ENCODE data around the gene TMEM236.

DNA sequence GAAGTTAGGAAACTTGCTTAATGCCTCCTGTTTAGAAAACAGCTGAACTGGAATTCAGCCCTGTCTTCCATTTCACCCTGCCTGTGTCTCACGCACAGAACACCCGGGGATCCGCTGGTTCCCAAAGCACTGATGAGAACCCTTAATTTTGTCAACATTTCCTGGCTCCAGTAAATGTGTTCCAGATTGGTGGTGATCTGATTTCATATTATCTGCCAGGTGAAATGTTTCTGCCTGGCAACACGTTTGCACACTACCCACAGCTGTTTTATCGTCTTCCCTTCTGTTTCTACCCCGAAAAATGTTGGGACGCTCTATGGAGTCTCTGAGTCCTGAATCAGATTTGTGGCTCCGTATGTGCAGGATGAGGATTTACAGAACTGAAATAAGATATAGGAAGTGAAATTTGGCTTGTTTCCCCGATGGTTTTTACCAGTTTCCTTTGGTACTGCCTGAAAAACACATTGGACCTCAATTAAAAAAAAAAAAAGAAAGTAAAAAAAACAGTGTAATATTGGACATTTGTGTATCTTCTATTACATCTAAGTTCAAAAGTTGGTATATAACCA is 86.2 kb downstream of the TMEM236 start:
- TF ChIP-seq CTCF (IDR thresholded peaks at IDR 0.05) (no peak), POLR2A (IDR thresholded peaks at IDR 0.05) (no peak)

Data from uterus (tissue), 2 donors.